IPS DF 19.7 (cell line): ENCODE measurements around the gene IGFLR1.
"Not testable (repeated sequence)": the region's sequence is repeated elsewhere in the genome, so short reads cannot be mapped to it uniquely, and the experiment has no call there.

Source experiments
- DNase-seq: peaks from one replicate; pipeline ENCODE4 v3.0.0-alpha.2; 2013; ENCODE audit warnings: low read depth, low spot score

Gene IGFLR1

DNA sequence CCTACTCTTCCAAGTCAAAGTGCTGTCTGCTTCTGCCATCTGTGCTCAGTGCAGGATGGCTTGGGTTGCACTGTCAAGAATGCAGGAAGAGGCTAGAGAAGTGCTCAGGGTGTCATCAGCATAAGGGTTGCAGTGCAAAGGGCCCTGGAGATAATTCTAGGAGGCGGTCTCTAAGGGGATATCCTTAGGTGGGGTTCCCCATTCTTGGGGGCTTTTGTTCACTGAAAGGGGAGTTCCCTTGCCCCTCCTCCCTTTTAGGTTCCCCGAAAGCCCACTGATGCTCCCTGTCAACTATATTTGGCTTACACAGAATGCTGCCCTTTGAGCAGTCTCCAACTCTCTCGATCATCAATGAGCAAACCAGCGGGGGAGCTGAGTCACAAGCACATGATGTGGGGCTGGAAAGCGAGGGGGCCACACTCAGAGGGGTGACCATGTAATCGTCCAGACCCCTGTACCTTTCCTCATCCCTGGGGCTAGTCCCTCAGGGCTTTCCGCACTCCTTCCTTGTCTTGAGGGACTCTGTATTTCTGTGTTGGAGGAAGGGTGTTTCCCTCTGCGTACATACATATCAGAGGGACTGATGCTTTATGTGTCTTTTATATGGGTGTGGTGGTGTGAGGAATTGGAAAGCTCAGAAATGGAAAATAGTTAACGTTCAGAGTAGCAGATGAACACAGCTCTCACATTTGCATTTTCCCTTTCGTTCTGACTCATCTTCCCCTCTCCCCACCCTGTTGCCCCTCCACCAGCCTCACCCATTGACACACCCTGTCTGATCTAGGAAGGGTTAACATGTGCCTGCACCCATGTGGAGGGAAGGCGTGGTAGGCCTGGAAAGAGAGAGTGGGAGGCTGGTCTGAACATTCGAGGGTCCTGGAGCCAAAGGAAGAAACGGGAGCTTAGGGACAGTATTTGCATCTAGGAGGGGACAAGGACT lies 31.2 kb downstream of the IGFLR1 start:
- DNase-seq: no peak

DNA sequence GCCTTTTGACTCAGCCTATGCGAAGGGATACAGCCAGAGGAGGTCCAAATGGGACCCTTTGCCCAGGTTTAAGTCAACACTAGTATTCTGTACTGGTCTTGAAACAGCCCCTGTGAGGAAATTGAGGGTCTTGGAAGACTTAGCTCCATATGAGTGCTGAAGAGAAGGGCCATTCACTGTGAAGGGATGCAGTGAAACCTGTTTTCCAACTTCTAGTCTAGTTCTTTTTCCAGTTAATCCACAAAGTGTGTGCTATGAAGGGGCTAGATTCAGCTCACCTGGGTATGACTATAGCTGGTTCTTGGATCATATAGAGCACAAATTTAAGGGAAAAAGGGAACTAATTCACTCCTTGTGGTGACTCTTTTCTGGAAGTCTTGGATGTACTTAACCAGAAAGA lies 33.9 kb downstream of the IGFLR1 start:
- no peak for DNase-seq

DNA sequence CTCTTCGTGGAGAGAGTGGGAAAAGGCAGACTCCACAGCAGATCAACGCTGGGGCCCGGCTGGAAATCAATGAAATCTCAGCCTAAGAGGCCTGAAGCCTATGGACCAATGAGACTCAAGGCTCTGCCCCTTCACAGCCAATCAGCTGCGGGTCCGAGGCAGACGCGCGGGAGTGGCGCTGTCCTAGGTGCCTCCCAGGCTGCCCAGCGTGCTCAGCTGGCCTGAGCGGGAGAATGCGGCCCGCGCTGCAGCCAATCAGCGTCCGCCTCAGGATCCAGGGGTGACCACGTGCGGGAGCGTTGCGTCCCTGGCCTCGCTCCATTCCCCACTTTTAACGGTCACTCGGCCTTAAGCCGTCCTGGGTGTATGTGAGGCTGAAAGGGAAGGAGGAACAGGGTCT lies 38.0 kb downstream of the IGFLR1 start, which contains the start of gene ZBTB32:
TSS of gene ZBTB32 (plus strand) at position 341 of the 400 bp plus-strand sequence. CDS start 10,069 bp downstream, outside the sequence.
- no peak for DNase-seq

DNA sequence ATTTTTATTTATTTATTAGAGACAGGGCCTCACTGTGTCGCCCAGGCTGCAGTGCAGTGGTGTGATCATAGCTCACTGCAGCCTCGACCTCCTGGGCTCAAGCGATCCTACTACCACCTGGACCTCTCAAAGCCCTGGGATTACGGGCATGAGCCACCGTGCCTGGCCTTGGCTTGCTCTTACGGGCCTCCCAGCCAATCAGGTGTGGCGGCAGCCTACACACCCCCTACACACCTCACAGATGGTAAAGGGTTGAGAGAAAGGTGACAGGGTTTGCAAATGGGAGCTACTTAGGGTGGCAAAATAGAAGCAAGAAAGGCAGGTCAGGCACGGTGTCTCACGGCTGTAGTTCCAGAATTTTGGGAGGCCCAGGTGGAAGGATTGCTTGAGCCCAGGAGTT lies 38.9 kb downstream of the IGFLR1 start:
- no peak for DNase-seq

DNA sequence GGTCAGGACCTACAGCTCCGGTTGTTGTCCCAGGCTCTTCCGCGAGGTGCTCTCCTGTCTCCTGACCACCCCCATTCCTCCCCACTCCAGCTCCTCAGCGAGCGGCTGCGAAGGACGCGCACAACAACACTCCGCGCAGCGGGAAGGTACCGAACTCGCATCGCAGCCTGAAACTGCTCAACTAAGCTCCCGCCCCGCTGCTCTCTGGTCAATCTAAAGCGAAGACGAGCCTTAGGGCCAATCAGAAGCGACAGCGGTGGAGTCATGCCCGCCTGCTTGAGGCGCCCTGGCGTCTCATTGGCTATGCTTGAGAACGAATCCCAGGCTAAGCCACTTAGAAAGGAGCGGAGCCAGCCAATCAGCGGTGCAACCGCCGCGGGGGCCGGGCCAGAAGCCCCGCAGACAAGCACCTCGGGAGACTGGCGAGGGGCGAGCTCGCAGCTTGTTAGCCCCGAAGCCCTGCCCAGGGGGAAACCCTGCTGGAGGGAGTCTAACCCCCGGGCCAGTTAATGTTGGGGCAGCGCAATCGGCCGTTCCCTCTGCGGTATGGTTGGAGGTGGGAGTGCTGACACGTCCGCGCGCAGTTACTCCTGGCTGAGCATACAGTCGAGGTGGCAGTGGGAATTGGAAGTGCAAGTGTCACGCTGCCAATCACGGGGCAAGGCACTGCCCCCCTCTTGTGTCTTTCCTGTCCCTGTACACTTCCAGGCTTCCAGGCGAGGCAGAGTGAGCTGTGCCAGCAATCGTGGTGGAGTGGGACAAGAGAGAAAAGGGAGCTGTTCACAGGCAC lies 39.8 kb downstream of the IGFLR1 start:
- DNase-seq: peak; percentile 99

DNA sequence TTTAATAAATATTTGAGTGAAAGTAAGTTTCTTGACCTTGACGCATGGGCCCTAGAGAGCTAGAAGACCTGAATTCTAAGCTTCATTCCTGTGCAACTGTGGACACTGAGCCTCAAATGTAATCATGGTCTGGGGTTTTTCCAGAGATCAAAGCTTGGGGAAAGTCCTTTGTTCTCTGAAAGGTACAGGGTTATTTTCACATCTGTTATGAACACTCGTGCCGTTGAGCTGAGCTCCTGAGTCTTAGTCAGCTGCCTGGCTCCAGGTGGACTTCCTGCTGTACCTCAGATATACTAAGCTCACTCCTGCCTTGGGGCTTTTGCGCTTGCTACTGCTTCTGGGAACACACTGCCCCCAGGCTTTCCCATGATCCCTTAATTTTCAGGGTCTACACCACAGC lies 45.4 kb downstream of the IGFLR1 start:
- DNase-seq: no peak

DNA sequence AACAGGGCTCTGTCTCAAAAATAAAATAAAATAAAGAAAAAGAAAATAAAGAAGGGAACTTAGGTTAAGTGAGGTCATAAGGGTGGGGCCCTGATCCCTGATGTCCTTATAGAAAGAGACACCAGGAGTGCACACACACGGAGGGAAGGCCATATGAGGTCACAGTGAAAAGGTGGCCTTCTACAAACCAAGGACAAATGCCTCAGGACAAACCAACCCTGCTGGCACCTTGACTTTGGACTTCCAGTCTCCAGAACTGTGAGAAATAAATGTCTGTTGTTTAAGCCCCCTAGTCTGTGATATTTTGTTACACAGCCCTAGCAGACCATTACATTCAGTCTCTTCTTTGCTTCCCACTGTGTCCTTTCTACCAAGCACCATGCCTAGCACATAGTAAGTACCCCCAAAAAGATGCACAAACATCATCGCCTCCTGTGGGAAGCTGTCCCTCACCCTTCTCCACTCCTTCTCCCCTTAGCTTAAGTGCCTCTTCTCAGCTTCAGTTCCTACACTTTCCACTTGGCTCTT lies 46.3 kb downstream of the IGFLR1 start:
- no peak for DNase-seq

DNA sequence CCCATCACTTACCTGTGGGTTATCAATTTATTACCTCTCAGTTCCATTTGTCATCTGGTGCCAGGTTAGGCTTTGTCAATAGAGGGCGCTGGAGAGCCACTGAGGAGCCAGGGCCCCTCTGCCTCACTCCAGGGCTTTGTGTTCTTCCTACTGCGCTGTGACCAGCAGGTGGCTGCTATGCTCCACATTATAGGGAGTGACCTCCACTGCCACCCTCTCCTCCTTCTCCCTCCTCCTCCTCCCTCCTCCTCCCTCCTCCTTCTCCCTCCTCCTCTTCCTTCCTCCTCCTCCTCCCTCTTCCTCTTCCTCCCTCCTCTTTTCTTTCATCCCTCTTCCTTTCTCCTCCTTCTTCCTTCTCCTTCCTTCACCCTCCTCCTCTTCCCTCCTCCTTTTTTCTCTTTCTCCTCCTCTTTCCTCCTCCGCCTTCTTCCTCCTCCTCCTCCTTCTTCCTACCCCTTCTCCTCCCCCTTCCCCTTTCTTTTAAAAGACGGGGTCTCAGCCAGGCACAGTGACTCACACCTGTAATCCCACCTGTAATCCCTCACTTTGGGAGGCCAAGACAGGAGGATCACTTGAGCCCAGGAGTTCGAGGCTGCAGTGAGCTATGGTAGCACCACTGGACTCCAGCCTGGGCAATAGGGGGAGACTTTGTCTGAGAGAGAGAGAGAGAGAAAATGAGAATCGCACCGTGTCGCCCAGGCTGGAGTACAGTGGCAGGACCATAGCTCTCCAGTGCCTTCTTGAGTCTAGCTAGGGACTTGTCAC lies 48.2 kb downstream of the IGFLR1 start:
- DNase-seq: no peak

DNA sequence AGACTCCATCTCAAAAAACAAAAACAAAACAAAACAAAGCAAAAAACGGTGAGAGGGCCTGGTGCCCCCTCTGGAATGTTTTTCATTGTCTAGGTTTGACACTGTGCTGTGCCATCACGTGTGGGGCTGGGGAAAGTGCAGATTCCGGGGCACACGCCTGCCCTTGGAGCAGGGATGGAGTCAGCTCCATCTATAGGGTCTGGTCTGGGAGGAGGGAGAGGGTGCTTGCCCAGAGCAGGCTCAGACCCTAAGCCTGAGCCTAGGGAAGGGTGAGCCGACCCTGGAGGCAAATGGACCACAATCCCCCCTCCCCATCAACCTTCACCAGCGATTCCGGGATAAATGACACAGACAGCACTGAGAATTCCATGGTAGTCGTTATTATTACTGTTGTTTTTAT lies 48.8 kb downstream of the IGFLR1 start:
- no peak for DNase-seq

DNA sequence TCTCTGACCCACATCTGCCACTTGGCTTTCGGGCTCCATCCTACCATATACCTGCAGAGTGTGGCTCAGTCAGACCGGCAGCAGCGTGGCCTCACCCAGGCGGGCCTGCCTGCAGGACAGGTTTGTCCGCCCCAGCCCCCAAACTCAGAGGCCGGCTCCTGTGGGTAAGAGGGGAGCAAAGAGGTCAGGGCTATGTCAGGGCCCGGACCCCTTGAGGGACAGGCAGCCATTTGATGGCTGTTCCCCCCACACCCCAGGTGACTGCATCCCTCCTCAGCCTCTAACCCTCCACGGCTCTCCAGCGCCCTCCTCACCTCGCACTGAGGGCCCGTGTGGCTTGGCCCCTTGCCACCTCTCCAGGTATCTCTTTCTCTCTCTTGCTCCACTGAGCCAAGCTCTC lies 50.2 kb downstream of the IGFLR1 start:
- DNase-seq: no peak

DNA sequence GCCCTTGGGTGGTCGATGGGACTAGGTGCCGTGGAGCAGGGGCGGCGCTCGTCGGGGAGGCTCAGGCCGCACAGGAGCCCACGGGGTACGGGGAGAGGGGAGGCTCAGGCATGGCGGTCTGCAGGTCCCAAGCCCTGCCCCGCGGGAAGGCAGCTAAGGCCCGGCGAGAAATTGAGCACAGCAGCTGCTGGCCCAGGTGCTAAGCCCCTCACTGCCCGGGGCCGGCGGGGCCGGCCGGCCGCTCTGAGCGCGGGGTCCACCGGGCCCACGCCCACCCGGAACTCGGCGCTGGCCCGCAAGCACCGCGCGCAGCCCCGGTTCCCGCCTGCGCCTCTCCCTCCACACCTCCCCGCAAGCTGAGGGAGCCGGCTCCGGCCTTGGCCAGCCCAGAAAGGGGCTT lies 51.1 kb downstream of the IGFLR1 start:
- not testable (repeated sequence) for DNase-seq

DNA sequence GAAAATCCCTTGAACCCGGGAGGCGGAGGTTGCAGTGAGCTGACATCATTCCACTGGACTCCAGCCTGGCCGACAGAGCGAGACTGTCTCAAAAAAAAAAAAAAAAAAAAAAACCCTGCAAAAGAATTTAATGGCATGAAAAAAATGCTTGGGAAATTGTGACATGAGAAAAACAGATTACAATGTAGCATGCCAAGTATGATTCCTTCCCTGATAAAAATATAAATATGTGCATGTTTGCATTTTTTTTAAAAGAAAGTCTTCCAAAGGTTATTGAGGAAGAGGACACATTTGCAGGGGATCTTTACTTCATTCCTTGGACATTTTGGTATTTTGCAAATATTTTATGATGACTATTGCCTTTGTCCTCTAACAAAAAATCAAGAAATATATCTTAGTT lies 52.4 kb downstream of the IGFLR1 start:
- no peak for DNase-seq
